HG03521 (cell line): ENCODE measurements around the gene DLGAP1.
"Not testable (repeated sequence)": the region's sequence is repeated elsewhere in the genome, so short reads cannot be mapped to it uniquely, and the experiment has no call there.

ENCODE experiments used
- ATAC-seq: cut with Tn5 transposase; IDR thresholded peaks from one replicate; pipeline ENCODE4 v1.9.1; 2021; ENCODE audit warnings: mild to moderate bottlenecking, moderate library complexity; ENCODE audit not compliant: unreplicated experiment

DLGAP1 gene

DNA sequence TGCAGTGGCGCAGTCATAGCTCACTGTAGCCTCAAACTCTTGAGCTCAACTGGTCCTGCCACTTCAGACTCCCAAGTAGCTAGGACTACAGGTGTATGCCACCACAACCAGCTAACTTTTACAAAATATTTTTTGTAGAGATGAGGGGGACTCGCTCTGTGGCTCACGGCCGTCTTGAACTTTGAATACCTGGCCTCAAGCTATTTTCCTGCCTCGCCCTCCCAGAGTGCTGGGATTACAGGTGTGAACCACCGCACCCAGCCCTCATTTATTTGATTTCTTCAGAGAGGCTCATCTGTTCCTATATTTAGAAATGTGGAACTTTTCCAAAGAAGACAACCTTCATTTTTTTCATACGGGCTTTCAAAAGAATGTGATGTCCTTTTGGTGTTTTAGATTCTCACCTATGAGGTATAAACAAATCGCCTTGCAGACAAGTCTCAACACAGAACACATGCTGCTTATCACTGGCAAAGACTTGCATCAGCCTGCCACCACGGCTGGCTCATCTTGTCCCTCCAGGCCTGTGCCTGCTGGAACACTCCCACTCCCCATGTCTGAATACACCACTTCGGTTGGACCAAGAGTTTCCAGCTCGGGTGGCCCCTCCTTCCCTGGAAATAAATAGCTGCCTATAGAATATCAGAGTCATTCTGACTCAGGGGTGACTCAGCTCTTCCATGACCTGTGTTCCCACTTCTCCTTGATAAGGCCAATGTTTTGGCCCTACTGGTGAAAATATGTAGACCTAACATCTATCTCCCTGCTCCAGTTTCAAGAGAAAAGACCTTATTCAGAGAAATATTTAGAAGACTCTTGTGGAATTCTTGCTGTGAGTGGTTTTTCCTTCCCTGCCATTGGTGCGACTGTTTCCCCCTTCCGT is 802.5 kb downstream of the DLGAP1 start:
- ATAC-seq: no peak

DNA sequence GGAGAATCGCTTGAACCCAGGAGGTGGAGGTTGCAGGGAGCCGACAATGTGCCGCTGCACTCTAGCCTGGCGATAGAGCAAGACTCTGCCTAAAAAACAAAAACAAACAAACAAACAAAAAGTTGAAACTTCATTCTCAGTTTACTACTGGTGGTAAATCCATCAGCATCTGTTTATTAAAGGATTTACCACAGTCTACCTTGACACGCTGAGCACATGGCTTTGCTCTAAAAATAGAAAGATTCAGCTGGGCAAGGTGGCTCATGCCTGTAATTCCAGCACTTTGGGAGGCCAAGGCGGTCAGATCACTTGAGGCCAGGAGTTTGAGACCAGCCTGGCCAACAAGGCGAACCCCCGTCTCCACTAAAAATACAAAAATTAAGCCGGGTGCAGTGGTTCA is 803.8 kb downstream of the DLGAP1 start:
- ATAC-seq: no peak

DNA sequence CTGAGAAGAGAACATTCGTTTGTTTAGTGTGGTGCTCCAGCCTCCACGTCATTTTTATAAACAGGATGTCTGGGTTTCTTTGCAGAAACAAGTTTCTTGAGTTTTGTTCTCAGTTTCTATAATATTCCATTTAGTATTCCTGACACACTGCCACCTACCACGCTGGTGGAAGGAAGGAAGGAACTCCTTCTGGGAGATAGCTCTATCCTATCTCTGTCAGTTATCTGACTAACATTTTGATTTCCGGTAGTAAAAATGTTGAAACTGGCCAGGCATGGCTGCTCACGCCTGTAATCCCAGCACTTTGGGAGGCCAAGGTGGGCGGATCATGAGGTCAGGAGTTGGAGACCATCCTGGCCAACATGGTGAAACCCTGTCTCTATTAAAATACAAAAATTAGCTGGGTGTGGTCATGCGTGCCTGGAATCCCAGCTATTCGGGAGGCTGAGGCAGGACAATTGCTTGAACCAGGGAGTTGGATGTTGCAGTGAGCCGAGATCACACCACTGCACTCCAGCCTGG is 804.5 kb downstream of the DLGAP1 start:
- ATAC-seq: not testable (repeated sequence)

DNA sequence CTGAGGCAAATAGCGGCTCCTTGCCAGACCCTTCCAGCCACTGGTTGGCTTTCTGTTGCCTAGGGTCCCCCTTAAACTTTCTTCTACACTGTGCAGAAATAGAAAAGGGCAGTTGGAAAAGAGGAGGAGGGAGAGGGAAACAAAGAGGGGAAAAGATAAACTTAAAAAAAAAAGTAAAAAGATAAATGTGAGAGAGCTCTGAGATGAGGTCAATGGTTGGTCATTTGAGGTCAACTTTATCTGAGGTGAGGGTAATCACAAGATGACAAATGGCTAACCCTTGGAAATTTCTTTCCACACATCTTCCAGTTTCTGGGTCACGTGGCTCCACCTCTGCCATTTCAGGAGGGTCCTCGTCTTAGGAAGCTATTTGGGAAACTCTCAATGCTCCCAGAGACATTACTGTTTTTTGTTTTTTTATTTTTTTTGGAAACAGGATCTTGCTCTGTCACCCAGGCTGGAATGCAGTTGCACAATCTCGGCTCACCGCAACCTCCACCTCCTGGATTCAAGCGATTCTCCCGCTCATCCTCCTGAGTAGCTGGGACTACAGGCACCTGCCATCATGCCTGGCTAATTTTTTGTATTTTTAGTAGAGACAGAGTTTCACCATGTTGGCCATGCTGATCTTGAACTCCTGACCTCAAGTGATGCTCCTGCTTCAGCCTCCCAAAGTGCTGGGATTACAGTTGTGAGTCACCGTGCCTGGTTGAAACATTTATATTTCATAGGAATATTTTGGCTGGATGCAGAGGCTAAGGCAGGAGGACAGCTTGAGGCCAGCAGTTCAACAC is 805.3 kb downstream of the DLGAP1 start:
- no peak for ATAC-seq

DNA sequence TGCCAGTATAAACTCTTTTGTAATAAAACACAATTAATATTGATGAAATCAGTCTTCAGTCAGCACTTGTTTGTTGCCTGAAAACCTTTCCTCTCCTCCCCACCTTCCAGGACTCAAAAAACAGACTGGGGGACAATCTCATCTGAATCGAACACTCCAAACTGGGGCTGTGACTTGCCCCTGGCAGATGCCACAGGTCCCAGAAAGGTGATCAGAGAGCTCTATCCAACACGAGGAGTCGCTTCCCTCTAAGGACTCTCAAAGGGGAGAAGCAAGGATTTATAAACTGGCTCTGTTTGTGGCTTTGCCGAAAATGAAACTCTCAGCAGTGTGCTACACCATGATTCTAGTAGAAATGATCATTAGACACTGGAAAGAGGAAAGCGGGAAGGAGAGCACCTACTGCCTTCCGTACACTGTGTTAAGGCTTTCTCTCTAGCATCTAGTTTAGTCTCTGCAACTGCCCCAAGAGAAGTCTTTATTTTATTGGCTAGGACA is 805.9 kb downstream of the DLGAP1 start:
- ATAC-seq: no peak

DNA sequence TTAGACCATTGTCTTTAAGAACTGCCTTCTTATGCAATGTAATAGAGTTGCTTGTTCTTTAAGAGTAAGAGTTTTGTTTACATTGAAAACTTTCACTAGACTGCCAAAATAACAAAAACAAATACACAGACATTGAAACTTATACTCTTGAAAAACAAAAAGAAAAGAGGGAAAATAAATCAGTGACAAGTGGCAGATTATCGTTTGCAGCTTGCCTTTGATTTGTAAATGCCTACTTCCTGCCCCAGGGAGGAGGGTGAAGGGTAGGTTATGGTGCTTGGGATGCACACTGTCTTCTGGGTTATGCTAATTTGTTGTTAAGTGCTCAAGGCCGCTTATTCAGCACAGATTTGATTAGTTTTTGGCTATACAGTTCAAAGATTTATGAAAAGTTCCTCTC is 806.5 kb downstream of the DLGAP1 start:
- ATAC-seq: no peak

DNA sequence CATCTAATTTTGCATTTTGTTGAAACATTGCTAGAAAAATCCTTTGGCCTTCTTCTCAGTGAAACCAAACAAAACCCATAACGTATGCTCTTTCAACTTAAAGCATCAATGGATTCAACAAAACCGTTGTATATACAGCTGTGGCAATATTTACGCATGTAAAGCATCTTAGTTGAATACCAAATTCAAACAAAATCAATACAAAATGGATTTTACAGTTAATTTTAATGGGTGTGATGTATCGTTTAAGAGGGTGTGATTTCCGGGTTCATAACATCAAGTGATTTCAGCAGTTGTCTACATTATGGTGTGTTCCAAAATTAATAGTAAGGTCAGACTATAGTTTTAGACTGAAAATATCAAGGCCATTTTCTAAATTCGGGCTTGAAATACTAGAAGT is 806.9 kb downstream of the DLGAP1 start:
- no peak for ATAC-seq

DNA sequence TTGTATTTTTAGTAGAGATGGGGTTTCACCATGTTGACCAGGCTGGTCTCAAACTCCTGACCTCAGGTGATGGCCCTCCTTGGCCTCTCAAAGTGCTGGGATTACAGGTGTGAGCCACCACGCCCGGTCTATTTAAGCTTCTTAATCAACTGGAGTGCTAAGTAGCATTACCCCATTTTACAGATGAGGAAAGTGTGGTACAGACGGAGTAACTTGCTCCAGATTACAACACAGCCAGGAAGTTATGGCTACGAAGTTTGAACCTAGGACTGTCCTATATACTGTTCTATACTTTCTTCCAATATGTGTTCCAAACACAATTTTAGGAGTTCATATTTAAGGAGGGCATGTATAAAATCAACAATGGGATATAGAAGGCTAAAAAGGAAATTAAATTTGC is 807.5 kb downstream of the DLGAP1 start:
- ATAC-seq: no peak

DNA sequence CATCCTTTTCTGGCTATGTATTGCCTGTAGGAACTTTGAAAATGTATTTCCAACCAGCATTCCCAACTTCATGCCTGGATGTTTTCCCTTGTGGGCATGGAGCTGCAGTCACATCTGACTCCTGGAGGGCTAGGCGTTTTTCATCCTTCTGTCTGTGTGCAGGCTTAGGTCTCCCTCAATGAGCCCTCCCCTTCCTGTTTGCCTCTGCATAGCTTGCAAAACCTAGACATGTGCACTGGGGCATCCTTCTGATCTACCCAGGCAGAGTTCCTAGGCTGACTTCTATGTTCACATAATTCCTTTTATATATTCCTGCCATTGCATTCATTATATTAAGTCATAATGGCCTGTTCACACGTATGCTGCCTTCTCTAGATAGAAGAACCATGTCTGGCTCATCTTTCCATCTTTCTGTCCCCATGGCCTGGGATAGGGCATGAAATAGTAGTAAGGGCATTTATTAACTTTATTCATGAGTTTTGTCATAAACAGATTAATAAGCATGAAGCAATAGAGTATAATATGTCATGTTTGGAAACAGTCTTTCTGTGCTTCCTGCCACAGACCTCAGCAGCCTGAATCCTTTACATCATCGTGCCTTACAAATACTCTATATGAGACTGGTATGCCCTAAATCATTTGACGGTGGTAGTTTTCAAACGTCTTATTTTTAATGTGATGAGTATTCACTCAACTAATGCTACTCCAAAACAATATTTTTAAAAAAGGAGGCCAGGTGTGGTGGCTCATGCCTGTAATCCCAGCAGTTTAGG is 809.5 kb downstream of the DLGAP1 start:
- no peak for ATAC-seq

DNA sequence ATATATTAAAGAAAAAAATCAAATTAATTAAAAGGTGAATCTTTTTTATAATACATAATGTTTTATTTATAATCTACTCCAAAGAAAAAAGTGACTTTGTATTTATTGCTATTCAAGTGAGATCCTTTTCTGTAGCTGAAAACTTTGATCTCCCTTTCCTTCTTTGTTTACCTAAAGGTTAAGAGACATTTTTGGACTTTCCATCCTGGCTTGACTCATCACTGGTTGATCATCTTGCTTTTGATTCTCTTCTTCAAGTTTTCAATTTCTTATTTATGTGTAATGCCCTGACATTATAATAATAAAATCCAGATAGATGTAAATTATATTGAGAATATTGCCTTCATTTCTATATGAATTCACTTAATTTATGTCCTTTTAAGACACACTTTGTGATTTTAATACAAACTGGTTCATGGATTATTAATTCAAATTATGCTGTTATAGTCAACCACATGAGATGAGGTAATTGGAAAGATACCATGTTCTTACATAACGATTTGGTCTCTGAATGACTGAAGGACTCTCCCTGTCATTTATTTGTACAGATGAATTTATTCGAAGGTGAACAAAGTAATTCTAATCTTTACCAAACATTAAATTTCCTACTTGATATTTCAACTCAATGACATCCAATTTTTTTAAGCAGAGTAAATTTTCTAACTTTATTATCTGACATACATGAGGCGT is 820.7 kb downstream of the DLGAP1 start:
- no peak for ATAC-seq

DNA sequence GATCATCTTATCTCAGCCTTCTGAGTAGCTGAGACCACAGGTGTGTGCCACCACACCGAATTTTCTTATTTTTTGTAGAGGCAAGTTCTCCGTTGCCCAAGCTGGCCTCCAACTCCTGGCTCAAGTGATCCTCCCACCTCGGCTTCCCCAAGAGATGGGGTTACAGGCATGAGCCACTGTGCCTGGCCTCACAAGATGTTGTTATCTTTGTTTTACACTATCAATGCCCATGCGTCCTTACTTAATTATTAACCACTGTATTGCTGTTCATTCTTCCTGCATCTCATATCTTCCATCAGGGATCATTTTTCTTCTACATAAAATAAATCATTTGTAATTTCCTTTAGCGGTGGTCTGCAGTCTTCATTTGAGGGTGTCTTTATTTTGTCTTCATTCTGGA is 823.2 kb downstream of the DLGAP1 start:
- no peak for ATAC-seq

DNA sequence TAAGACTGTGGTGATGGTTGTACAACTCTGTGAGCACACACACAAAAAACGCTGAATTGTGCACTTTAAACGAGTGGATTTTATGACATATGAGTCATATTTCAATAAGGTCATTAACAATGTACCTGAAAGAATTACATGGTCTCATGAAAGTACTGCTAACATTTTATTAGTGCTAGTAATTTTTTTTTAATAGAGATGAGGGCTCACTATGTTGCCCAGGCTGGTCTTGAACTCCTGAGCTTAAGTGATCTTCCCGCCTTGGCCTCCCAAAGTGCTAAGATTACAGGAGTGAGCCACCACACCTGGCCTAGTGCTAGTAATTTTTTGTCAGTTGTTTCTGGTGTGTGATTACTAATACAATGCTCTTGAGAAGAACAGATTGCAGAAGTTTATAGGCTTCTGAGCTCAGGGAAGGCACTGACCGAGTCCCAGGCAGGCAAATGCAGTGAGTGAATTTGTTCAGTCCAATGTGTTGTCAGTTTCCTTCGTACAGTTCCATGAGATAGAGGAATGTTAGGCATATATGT is 828.1 kb downstream of the DLGAP1 start:
- no peak for ATAC-seq

DNA sequence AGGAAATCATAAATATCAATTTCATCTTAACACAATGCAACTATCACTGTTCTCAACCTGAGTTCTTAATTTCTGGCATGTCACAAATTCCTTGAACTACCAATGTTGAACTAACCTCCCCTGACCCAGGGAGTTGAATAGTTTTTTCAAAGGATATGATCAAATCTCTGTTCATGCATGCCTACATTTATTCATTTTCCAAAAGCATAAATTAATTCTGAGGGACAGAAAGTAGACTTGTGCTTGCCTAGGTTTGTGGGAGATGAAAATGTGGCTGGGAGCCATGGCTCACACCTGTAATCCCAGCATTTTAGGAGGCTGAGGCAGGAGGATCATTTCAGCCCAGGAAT is 829.4 kb downstream of the DLGAP1 start:
- no peak for ATAC-seq

DNA sequence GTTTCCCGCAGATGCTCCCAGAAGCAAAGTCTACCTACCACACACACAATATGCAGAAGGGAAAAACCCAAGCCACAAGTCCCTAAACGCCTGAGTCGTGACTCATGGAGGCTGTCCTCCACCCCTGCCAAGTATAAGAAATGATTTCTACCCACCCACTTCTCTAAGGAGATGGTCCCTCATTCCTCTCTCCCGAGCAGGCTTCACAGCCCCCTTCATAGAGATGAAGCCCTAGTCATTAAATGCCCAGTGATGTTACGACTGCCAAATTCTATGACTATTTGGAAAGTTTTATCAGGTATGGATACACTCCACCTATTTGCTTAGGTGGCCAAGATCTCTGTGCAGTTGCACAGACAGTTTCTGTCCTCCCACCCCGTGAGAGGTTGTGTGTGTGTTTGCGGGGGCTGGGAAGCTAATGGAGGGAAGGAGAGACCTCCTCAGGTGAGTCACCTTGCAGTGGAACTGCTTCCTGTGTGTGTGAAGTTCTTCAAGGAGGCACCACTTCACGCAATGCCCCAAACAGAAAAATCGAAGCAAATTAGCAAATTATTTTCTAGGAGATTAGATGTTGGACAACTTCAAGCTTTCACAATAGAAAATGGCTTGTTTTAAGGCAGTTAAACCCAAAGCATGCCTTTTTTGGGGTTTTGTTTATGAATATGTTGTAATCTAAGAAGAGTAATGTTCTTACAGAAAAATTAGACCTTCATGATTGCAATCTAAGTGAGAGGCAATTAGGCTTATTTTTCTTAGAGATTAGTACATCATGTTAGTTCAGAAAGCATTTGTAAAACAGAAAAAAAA is 830.0 kb downstream of the DLGAP1 start:
- no peak for ATAC-seq

DNA sequence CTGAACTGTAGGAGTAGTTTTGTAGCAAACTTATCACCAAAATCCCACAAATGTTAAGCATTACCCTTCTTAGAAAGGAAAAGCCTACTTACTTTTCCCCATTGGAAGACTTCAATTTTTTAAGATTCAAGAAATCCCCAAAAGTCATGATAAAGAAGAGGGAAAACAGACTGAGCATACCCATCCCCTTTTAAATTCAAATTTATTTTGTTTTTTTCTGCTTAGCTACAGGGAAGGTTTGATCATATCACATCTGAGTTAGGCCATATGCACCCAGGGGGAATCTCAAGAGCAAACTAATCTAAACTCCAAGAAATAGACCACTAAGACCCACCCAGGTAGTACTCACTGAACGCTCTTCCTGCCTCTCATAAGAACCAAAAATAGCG is 830.6 kb downstream of the DLGAP1 start:
- no peak for ATAC-seq

DNA sequence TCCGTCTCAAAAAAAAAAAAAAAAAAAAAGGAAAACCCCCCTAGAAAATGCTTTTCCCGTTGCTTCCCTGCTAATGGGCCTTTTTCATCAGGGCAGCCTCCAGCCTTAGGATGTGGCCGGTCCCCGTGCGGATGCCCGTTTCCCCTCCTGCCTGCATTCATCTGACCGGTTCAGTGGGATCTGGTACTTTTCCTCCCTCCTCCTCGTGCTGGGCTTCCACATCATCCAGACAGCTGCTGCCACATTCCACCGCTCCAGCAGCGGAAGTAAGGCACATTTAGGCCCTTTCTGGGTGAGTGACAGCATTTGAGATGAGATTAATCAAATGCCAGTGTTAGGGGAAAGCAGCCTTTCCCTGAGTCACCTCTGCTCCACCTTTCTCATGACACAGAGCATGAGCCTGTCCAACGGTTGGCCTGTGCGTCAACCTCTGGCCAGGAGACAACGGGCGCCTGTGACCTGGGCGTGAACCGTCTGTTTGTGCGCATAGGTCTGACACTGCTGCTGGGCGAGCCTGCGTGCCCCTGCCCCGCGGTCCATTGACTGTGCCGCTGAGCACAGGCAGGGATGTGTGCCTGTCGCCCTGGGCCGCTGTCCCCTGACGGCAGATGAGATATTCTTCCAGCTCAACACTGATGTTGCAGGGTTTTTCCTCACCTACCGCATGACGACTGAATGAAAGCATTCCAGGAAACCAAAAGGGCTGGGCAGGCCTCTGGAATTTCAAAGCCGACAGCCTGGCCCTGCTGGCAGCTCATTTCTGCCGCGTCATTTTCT is 831.1 kb downstream of the DLGAP1 start:
- ATAC-seq: no peak

DNA sequence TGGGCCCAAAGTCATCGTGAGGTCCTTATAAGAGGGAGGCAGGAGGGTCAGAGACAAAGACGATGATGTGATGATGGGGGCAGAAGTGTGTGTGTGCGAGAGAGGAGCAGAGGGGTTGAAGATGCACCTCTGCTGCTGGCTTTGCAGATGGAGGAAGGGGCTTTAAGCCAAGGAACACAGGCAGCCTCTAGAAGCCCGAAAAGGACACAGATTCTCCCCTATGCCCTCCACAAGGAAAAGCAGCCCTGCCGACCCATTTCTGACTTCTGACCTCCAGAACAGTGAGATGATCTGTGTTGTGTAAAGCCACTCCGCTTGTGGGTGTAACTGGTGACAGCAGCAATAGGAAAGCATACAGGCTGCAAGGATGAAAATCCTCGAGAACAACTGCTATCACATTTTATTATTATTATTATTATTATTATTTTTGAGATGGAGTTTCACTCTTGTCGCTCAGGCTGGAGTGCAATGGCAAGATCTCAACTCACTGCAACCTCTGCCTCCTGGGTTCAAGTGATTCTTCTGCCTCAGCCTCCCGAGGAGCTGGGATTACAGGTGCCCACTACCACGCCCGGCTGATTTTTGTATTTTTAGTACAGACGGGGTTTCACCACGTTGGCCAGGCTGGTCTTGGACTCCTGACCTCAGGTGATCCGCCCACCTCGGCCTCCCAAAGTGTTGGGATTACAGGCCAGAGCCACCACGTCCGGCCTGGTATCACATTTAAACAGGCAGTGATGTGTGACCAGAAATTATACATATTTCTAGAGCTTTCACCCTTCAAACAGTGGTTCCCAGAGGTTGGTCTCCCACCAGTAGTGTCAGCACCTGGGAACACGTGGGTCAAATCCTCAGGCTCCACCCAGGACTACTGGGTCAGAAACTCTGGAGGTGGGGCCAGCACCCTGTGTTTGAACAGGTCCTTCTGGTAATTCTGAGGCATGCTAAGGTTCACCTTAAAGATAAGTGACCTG is 834.7 kb downstream of the DLGAP1 start:
- no peak for ATAC-seq

DNA sequence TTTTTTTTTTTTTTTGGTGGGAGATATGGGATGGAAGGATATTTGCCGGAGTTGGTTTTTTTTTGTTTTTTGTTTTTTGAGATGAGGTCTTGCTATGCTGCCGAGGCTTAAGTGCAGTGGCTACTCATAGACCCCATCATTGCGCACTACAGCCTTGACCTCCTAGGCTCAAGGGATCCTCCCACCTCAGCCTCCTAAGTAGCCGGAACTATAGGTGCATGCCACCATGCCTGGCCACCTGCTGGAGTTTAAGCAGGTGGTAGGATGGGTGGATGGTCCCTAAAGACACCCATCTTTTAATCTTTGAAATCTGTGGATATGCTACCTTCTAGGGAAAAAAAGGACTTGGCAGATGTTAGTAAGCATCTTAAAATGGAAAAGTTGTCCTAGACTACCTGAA is 835.4 kb downstream of the DLGAP1 start:
- ATAC-seq: no peak
